NB4 (cell line): ENCODE results near the gene LNX2.

Source experiments
- DNase-seq: peaks from one replicate; pipeline ENCODE4 v3.0.0; 2010; ENCODE audit warnings: low read depth
- H3K4me3 ChIP-seq: one replicate; pipeline ENCODE4 v1.5.1; 2011; ENCODE audit warnings: mild to moderate bottlenecking, low read depth, low read length, moderate library complexity
- MYC ChIP-seq: IDR thresholded peaks from 2 replicates; pipeline ENCODE4 v1.6.1; 2011; ENCODE audit warnings: low read depth, low read length
- POLR2A ChIP-seq: IDR thresholded peaks from 2 replicates; pipeline ENCODE4 v1.6.1; 2011; ENCODE audit warnings: mild to moderate bottlenecking; ENCODE audit not compliant: insufficient read length; ENCODE audit errors: extremely low read depth
- TF ChIP-seq, protein P1 (sequence below): IDR thresholded peaks from 2 replicates; pipeline ENCODE4 v1.6.1; 2011; ENCODE audit warnings: low read depth, low read length
- TF ChIP-seq, protein P2 (sequence below): IDR thresholded peaks from one replicate; pipeline ENCODE4 v1.5.1; 2012; ENCODE audit warnings: low read depth, low read length

The LNX2 gene

DNA sequence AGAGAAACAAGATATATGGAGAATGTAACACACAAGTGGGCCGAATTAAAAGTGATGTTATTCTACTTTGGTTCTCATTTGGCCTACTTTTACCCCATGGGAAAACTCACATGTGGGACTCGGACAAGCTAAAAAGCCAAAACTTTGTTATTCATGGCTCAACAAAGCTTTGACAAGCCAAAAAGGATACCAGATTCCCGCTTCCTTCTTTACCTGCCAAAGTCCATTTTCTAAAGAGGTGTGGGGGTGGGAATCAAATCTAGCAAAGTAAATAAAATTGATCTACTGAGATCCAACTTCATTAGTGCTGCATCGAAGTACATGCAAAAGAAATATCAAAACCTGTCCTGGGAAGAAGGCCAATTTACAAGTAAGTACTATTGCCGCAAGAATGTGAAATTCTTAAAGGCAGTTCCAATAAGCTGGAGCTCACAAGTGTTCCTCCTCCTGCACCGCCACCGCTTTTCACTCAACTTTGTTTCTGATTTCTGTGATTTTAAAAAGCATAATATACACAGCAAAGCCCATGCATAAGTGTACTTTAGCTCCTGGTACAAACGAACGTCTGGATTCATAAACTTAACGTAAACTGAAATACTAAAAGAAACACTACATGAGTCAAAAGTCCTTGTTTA, 1.1 kb downstream of the LNX2 start:
- peak overlapping the region; percentile 84 for H3K4me3 ChIP-seq
- TF ChIP-seq, protein P1, sequence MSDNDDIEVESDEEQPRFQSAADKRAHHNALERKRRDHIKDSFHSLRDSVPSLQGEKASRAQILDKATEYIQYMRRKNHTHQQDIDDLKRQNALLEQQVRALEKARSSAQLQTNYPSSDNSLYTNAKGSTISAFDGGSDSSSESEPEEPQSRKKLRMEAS = no peak
- TF ChIP-seq, protein P2, sequence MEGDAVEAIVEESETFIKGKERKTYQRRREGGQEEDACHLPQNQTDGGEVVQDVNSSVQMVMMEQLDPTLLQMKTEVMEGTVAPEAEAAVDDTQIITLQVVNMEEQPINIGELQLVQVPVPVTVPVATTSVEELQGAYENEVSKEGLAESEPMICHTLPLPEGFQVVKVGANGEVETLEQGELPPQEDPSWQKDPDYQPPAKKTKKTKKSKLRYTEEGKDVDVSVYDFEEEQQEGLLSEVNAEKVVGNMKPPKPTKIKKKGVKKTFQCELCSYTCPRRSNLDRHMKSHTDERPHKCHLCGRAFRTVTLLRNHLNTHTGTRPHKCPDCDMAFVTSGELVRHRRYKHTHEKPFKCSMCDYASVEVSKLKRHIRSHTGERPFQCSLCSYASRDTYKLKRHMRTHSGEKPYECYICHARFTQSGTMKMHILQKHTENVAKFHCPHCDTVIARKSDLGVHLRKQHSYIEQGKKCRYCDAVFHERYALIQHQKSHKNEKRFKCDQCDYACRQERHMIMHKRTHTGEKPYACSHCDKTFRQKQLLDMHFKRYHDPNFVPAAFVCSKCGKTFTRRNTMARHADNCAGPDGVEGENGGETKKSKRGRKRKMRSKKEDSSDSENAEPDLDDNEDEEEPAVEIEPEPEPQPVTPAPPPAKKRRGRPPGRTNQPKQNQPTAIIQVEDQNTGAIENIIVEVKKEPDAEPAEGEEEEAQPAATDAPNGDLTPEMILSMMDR = no peak
- no peak for TF ChIP-seq POLR2A
- no peak for TF ChIP-seq MYC
- DNase-seq = peak; percentile 9

DNA sequence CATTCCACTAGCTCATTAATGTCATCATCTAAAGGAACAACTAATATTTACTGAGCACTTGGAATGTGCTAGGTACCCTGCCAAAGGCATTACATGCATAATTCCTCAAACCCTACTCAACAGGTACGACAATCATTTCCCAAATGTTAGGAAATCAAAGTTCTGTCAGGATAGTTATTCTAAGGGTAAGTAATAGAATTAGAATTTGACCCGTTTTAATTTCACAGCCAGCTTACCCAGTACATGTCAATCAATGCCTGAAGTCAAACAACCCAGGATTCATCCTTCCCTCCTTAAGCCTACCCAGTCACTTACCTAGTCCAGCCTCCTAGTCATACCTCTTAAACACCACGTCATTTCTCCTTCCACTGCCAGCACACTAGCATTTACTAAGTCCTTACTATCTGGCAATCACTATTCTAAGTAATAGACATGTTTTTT, 2.4 kb downstream of the LNX2 start:
- H3K4me3 ChIP-seq = no peak overlapping the region
- TF ChIP-seq MYC (no peak), POLR2A (no peak)
- TF ChIP-seq, protein P2 = no peak
- TF ChIP-seq, protein P1 = no peak
- DNase-seq = no peak

DNA sequence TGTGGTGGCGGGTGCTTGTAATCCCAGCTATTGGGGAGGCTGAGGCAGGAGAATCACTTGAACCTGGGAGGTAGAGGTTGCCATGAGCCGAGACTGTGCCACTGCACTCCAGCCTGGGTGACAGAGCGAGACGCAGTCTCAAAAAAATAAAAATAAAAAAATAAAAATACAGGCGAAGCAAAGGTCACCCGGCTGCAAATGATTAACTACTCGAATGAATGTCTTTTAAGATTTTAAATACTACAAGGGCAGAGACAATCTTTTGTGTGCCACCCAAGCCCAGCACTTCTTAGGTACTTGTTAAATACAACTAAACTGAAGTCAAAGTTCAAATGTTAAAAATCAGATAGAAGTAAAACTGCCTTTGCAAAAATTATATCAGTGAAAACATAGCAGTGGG, 6.7 kb downstream of the LNX2 start:
- TF ChIP-seq, protein P2 = no peak
- TF ChIP-seq POLR2A (no peak), MYC (no peak)
- TF ChIP-seq, protein P1 = no peak
- DNase-seq = no peak
- no peak overlapping the region for H3K4me3 ChIP-seq

DNA sequence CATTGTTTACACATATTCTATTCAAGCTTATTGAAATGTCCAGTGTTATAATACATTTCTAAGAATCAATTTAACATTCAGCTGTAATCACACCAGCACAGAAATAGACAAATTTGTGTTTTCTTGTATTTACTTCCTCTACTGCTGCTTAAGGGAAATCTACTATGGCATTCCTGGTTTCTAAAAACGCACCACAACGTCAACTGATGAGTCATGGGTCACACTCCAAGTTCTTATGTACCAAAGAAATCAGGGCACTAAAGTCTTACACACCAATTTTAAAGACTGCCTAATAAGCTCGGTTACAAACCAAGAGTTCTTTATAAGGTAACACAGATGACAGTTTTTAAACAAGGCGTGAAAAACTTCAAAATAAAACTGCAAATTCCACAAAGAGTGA, 13.2 kb downstream of the LNX2 start:
- peak; percentile 35 for DNase-seq
- no peak overlapping the region for H3K4me3 ChIP-seq
- no peak for TF ChIP-seq POLR2A
- no peak for TF ChIP-seq MYC
- TF ChIP-seq, protein P1 = no peak
- TF ChIP-seq, protein P2 = no peak

DNA sequence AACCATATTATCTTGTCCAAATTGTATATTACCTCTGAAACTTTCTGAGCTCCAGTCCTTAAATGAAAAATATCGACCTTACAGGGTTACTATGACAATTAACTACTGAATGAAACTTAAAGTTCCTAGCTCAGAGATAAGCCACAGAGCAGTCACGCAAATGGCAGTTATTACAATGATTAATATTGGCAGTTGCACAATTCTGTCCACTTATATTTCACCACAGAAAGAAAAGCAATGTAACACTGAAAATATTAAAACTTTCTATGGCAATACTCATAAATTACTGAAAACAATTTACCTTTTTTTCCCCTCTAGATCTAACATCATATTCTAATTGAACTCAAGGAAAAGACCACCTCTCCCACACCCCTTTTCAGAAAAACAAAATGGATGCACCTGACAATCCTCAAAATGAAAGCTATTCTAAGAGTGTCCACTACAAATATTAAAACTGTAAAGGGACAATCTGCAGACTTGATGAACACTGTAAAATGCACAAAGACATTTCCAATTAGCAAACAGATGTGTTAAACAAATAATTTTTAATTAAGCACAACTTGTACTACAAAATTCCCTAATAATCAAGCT, 14.6 kb downstream of the LNX2 start:
- no peak for DNase-seq
- TF ChIP-seq, protein P1 = no peak
- TF ChIP-seq MYC = no peak
- no peak for TF ChIP-seq POLR2A
- TF ChIP-seq, protein P2 = no peak
- no peak overlapping the region for H3K4me3 ChIP-seq
